K562 (cell line): Measurements from ENCODE around the gene PRR11. TPM values are rescaled to one million over a fixed set of nuclear protein-coding genes. Genes with fewer than 3 reads are reported as not detected.
A peak's percentile ranks its signal among the peaks of the same experiment; 100 is the strongest.

Source experiments
- ATF7 ChIP-seq: fragments of 450-650 bp; IDR thresholded peaks from 2 replicates; pipeline ENCODE4 v1.7.1; 2014; ENCODE audit warnings: mild to moderate bottlenecking, moderate library complexity
- BDP1 ChIP-seq: IDR thresholded peaks from 3 replicates; pipeline ENCODE4 v1.6.1; 2011; ENCODE audit not compliant: insufficient read length, insufficient read depth
- CBFB ChIP-seq: sonication (generic); formaldehyde crosslinking; IDR thresholded peaks from 2 replicates; pipeline ENCODE4 v1.4.0; 2020; ENCODE audit warnings: mild to moderate bottlenecking, missing genetic modification reagents
- CREB5 ChIP-seq: fragments of 250-450 bp; sonication (Bioruptor Pico); IDR thresholded peaks from 2 replicates; pipeline ENCODE4 v1.5.0; 2020; ENCODE audit warnings: mild to moderate bottlenecking
- ELF4 ChIP-seq: fragments of 450-650 bp; formaldehyde crosslinking; IDR thresholded peaks from 2 replicates; pipeline ENCODE4 v1.4.0; 2022; ENCODE audit warnings: missing genetic modification characterization
- MAFK ChIP-seq: IDR thresholded peaks from 2 replicates; pipeline ENCODE4 v1.6.1; 2011; ENCODE audit warnings: low read length, improper control_type of control experiment
- MTA1 ChIP-seq: fragments of 450-650 bp; IDR thresholded peaks from 2 replicates; pipeline ENCODE4 v1.6.1; 2017; ENCODE audit warnings: borderline replicate concordance
- PHF20 ChIP-seq: fragments of 450-650 bp; IDR thresholded peaks from 2 replicates; pipeline ENCODE4 v1.6.1; 2018; ENCODE audit not compliant: partially characterized antibody
- PREB ChIP-seq: sonication (generic); formaldehyde crosslinking; IDR thresholded peaks from 2 replicates; pipeline ENCODE4 v1.8.1; 2023; ENCODE audit warnings: mild to moderate bottlenecking, missing genetic modification reagents
- RCOR1 ChIP-seq, 2 experiments: IDR thresholded peaks; 2 replicates each; pipeline ENCODE4 v1.6.1; 2012; ENCODE audit warnings: low read depth in 2 of 2, low read length in 2 of 2, borderline replicate concordance in 1 of 2, improper control_type of control experiment in 1 of 2
- SREBF1 ChIP-seq: fragments of 150-350 bp; IDR thresholded peaks from 2 replicates; pipeline ENCODE4 v1.6.1; 2014; ENCODE audit warnings: antibody characterized with exemption, low read depth, low read length, borderline replicate concordance
- TCF15 ChIP-seq: fragments of 250-450 bp; sonication (Bioruptor Pico); IDR thresholded peaks from 2 replicates; pipeline ENCODE4 v1.8.0; 2022; ENCODE audit warnings: moderate library complexity, mild to moderate bottlenecking, inconsistent platforms
- WHSC1 ChIP-seq: IDR thresholded peaks from one replicate; pipeline ENCODE4 v1.6.1; 2012; ENCODE audit warnings: low read length, control low read depth, inconsistent platforms
- ZHX1 ChIP-seq: fragments of 150-350 bp; conservative IDR thresholded peaks from 2 replicates; pipeline ENCODE4 v1.6.1; 2014; ENCODE audit warnings: low read length
- ZNF551 ChIP-seq: fragments of 250-450 bp; sonication (Bioruptor Pico); IDR thresholded peaks from 2 replicates; pipeline ENCODE4 v1.5.0; 2021; ENCODE audit warnings: mild to moderate bottlenecking, moderate library complexity
- polyA plus RNA-seq, 8 experiments: library from polyadenylated mRNA; depleted of rRNA in 4 of 8; stranded (reverse) in 5 of 8; unstranded in 3 of 8; fragments of >200 nt; fragmentation: Nextera tagmentation in 2 of 8; fragmentation: Illumina TruSeq in 1 of 8; extraction: Ambion mirVana in 2 of 8; extraction: Trizol in 1 of 8; gene quantifications; 2 replicates each; pipeline versions ENCODE4 v1.2.1 to v1.2.3, GENCODE V29; 2011 to 2014; ENCODE audit warnings: inconsistent platforms in 1 of 8, missing spikeins in 1 of 8
- total RNA-seq, 7 experiments: library from RNA; depleted of rRNA in 6 of 7; stranded (reverse); fragments of >200 nt in 6 of 7; fragmentation: Illumina TruSeq in 2 of 7; extraction: Trizol in 2 of 7; gene quantifications; 2 replicates each; pipeline versions ENCODE4 v1.2.1 to v1.2.3, GENCODE V29; 2011 to 2021; ENCODE audit warnings: low replicate concordance in 1 of 7
- TF ChIP-seq, protein P1 (sequence below): fragments of 450-650 bp; IDR thresholded peaks from 2 replicates; pipeline ENCODE4 v1.7.0; 2016; ENCODE audit warnings: borderline replicate concordance
- TF ChIP-seq, protein P2 (sequence below), 2 experiments: IDR thresholded peaks; 2 replicates each; pipeline ENCODE4 v1.6.1; 2011; ENCODE audit warnings: borderline replicate concordance in 1 of 2, control low read depth in 1 of 2, low read depth in 1 of 2, low read length in 1 of 2, mild to moderate bottlenecking in 1 of 2, mixed read lengths in 1 of 2, moderate library complexity in 1 of 2; ENCODE audit not compliant: insufficient read depth in 1 of 2, insufficient read length in 1 of 2, poor library complexity in 1 of 2, severe bottlenecking in 1 of 2; ENCODE audit errors: extremely low read depth in 1 of 2

Gene PRR11
- total and polyA plus RNA-seq, 9 of the 15 experiments (the other 6 are each of a cell fraction or from before 2014, with no cell fraction given): 13.3 to 75.2 (median 46.4) TPM

DNA sequence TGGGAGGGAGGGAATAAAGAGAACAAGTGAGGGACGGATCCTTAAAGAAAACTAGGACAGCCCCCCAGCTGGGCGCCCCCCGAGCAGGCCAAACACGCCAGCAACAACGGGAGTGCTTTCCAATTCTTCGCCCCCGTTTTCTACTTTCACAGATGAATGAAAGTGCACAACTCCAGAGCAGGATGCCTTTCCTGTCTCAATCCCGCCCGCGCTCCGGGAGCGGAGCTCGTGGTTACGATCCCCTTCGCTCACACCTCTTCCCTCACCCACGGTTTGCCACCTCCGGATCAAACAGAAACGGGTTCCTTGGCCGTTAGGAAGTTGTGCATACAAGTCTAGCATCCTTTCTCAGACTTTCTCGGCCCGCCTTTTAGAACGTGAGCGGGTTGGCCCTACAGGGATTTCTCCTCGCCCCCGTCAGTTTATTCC, 1.2 kb upstream of the PRR11 start (continued):
- TF ChIP-seq ATF7 (no peak), BDP1 (no peak), CREB5 (no peak), ELF4 (CRISPR knock-in tag) (no peak), MTA1 (no peak), PHF20 (no peak), SREBF1 (no peak), RCOR1 (IDR thresholded peaks at IDR 0.05; ENCODE audit: borderline replicate concordance in 1 of 2, low read depth in 2 of 2, low read length in 2 of 2) (no peak), PREB (CRISPR knock-in tag) (no peak), TCF15 (CRISPR knock-in tag) (no peak), WHSC1 (no peak), CBFB (CRISPR knock-in tag) (no peak), MAFK (no peak), ZHX1 (no peak), ZNF551 (CRISPR knock-in tag) (no peak)
- TF ChIP-seq, protein P1, sequence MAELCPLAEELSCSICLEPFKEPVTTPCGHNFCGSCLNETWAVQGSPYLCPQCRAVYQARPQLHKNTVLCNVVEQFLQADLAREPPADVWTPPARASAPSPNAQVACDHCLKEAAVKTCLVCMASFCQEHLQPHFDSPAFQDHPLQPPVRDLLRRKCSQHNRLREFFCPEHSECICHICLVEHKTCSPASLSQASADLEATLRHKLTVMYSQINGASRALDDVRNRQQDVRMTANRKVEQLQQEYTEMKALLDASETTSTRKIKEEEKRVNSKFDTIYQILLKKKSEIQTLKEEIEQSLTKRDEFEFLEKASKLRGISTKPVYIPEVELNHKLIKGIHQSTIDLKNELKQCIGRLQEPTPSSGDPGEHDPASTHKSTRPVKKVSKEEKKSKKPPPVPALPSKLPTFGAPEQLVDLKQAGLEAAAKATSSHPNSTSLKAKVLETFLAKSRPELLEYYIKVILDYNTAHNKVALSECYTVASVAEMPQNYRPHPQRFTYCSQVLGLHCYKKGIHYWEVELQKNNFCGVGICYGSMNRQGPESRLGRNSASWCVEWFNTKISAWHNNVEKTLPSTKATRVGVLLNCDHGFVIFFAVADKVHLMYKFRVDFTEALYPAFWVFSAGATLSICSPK: no peak
- TF ChIP-seq, protein P2, sequence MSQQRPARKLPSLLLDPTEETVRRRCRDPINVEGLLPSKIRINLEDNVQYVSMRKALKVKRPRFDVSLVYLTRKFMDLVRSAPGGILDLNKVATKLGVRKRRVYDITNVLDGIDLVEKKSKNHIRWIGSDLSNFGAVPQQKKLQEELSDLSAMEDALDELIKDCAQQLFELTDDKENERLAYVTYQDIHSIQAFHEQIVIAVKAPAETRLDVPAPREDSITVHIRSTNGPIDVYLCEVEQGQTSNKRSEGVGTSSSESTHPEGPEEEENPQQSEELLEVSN (IDR thresholded peaks at IDR 0.05; ENCODE audit: borderline replicate concordance in 1 of 2, extremely low read depth in 1 of 2, insufficient read depth in 1 of 2, insufficient read length in 1 of 2, low read depth in 1 of 2, low read length in 1 of 2, poor library complexity in 1 of 2, severe bottlenecking in 1 of 2): peak in 1 of 2 experiments; percentile 58
